ENCODE measurements around the gene TRAF3IP1.

TRAF3IP1 gene

DNA sequence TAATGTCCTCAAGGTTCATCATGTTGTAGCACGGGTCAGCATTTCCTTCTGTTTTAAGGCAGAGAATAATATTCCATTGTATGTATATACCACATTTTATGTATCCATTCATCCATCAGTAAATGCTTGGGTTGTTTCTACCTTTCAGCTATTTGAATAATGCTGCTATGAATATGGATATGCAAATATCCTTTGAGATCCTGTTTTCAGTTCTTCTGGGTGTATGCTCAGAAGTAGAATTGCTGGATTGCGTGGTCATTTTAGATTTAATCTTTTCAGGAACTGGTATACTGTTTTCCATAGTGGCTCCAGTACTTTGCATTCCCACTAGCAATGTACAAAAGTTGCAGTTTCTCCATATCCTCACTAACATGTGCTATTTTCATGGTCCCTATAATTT lies 93.0 kb downstream of the TRAF3IP1 start:
- TF ChIP-seq PATZ1 (CRISPR knock-in tag; IDR thresholded peaks at IDR 0.05; ENCODE audit: borderline replicate concordance), result no peak
- no peak for TF ChIP-seq ISL1 (CRISPR knock-in tag; IDR thresholded peaks at IDR 0.05)
- no peak for TF ChIP-seq ZNF70 (CRISPR knock-in tag; IDR thresholded peaks at IDR 0.05)
- TF ChIP-seq ZNF565 (CRISPR knock-in tag; conservative IDR thresholded peaks at IDR 0.05; ENCODE audit: low read depth), result no peak
- TF ChIP-seq SNAI2 (CRISPR knock-in tag; IDR thresholded peaks at IDR 0.05), result no peak
- no peak for TF ChIP-seq ZNF8 (CRISPR knock-in tag; IDR thresholded peaks at IDR 0.05)
- TF ChIP-seq ZFP3 (CRISPR knock-in tag; IDR thresholded peaks at IDR 0.05), result no peak
- no peak for TF ChIP-seq PPARA (CRISPR knock-in tag; IDR thresholded peaks at IDR 0.05; ENCODE audit: borderline replicate concordance)
- no peak for TF ChIP-seq ARNTL (CRISPR knock-in tag; IDR thresholded peaks at IDR 0.05; ENCODE audit: borderline replicate concordance, low read depth)
- TF ChIP-seq GLIS3 (CRISPR knock-in tag; IDR thresholded peaks at IDR 0.05), result no peak
- TF ChIP-seq, protein P1, sequence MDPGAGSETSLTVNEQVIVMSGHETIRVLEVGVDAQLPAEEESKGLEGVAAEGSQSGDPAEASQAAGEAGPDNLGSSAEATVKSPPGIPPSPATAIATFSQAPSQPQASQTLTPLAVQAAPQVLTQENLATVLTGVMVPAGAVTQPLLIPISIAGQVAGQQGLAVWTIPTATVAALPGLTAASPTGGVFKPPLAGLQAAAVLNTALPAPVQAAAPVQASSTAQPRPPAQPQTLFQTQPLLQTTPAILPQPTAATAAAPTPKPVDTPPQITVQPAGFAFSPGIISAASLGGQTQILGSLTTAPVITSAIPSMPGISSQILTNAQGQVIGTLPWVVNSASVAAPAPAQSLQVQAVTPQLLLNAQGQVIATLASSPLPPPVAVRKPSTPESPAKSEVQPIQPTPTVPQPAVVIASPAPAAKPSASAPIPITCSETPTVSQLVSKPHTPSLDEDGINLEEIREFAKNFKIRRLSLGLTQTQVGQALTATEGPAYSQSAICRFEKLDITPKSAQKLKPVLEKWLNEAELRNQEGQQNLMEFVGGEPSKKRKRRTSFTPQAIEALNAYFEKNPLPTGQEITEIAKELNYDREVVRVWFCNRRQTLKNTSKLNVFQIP (CRISPR knock-in tag; IDR thresholded peaks at IDR 0.05; ENCODE audit: borderline replicate concordance, low read depth), result no peak
- TF ChIP-seq BACH2 (CRISPR knock-in tag; IDR thresholded peaks at IDR 0.05; ENCODE audit: borderline replicate concordance), result no peak
- TF ChIP-seq TCF4 (CRISPR knock-in tag; IDR thresholded peaks at IDR 0.05; ENCODE audit: borderline replicate concordance), result no peak
- no peak for TF ChIP-seq TOX (CRISPR knock-in tag; IDR thresholded peaks at IDR 0.05; ENCODE audit: borderline replicate concordance)
- TF ChIP-seq, protein P2, sequence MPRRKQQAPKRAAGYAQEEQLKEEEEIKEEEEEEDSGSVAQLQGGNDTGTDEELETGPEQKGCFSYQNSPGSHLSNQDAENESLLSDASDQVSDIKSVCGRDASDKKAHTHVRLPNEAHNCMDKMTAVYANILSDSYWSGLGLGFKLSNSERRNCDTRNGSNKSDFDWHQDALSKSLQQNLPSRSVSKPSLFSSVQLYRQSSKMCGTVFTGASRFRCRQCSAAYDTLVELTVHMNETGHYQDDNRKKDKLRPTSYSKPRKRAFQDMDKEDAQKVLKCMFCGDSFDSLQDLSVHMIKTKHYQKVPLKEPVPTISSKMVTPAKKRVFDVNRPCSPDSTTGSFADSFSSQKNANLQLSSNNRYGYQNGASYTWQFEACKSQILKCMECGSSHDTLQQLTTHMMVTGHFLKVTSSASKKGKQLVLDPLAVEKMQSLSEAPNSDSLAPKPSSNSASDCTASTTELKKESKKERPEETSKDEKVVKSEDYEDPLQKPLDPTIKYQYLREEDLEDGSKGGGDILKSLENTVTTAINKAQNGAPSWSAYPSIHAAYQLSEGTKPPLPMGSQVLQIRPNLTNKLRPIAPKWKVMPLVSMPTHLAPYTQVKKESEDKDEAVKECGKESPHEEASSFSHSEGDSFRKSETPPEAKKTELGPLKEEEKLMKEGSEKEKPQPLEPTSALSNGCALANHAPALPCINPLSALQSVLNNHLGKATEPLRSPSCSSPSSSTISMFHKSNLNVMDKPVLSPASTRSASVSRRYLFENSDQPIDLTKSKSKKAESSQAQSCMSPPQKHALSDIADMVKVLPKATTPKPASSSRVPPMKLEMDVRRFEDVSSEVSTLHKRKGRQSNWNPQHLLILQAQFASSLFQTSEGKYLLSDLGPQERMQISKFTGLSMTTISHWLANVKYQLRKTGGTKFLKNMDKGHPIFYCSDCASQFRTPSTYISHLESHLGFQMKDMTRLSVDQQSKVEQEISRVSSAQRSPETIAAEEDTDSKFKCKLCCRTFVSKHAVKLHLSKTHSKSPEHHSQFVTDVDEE (CRISPR knock-in tag; IDR thresholded peaks at IDR 0.05), result no peak
- TF ChIP-seq ZC3H10 (CRISPR knock-in tag; IDR thresholded peaks at IDR 0.05), result no peak
- no peak for TF ChIP-seq OSR1 (CRISPR knock-in tag; IDR thresholded peaks at IDR 0.05)
- TF ChIP-seq, protein P3, sequence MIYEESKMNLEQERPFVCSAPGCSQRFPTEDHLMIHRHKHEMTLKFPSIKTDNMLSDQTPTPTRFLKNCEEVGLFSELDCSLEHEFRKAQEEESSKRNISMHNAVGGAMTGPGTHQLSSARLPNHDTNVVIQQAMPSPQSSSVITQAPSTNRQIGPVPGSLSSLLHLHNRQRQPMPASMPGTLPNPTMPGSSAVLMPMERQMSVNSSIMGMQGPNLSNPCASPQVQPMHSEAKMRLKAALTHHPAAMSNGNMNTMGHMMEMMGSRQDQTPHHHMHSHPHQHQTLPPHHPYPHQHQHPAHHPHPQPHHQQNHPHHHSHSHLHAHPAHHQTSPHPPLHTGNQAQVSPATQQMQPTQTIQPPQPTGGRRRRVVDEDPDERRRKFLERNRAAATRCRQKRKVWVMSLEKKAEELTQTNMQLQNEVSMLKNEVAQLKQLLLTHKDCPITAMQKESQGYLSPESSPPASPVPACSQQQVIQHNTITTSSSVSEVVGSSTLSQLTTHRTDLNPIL (CRISPR knock-in tag; IDR thresholded peaks at IDR 0.05; ENCODE audit: low read depth), result no peak
- ATAC-seq, result no peak

- no peak for ATAC-seq
- TF ChIP-seq RARB (CRISPR knock-in tag; IDR thresholded peaks at IDR 0.05), result no peak
- no peak for TF ChIP-seq CSDC2 (CRISPR knock-in tag; IDR thresholded peaks at IDR 0.05)
- TF ChIP-seq BACH2 (CRISPR knock-in tag; IDR thresholded peaks at IDR 0.05; ENCODE audit: borderline replicate concordance), result no peak
- TF ChIP-seq ZNF565 (CRISPR knock-in tag; conservative IDR thresholded peaks at IDR 0.05; ENCODE audit: low read depth), result no peak
These were observed 94.9 kb downstream of the TRAF3IP1 start for GRCh38 chr2:238415036-238415764.

DNA sequence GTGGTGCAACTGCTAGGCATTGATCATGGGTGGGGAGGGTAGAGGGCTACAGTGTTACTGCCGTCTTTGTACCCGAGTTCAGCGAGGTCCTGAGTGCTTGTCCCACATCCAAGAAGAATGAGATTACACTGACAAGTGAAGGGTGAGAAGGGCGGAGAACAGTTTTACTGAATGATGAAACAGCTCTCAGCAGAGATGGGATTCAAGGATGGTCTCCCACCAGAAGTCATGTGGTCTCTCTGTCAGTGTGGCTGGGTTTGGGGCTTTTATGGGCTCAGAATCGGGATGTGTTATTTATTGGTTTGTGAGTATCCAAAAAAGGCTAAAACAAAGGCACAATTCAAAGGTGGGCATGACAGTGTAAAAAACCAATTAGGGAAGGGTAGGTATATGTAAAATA lies 95.6 kb downstream of the TRAF3IP1 start:
- no peak for ATAC-seq
- TF ChIP-seq ZNF8 (CRISPR knock-in tag; IDR thresholded peaks at IDR 0.05) (no peak), TOX (CRISPR knock-in tag; IDR thresholded peaks at IDR 0.05; ENCODE audit: borderline replicate concordance) (no peak), SNAI2 (CRISPR knock-in tag; IDR thresholded peaks at IDR 0.05) (no peak), ISL1 (CRISPR knock-in tag; IDR thresholded peaks at IDR 0.05) (no peak), GLIS3 (CRISPR knock-in tag; IDR thresholded peaks at IDR 0.05) (no peak), RARB (CRISPR knock-in tag; IDR thresholded peaks at IDR 0.05) (no peak), ARNTL (CRISPR knock-in tag; IDR thresholded peaks at IDR 0.05; ENCODE audit: borderline replicate concordance, low read depth) (no peak), ZFP3 (CRISPR knock-in tag; IDR thresholded peaks at IDR 0.05) (no peak), ZNF70 (CRISPR knock-in tag; IDR thresholded peaks at IDR 0.05) (no peak), ZNF565 (CRISPR knock-in tag; conservative IDR thresholded peaks at IDR 0.05; ENCODE audit: low read depth) (no peak), ZFP30 (CRISPR knock-in tag; IDR thresholded peaks at IDR 0.05) (no peak), CSDC2 (CRISPR knock-in tag; IDR thresholded peaks at IDR 0.05) (no peak)
- TF ChIP-seq, protein P4, sequence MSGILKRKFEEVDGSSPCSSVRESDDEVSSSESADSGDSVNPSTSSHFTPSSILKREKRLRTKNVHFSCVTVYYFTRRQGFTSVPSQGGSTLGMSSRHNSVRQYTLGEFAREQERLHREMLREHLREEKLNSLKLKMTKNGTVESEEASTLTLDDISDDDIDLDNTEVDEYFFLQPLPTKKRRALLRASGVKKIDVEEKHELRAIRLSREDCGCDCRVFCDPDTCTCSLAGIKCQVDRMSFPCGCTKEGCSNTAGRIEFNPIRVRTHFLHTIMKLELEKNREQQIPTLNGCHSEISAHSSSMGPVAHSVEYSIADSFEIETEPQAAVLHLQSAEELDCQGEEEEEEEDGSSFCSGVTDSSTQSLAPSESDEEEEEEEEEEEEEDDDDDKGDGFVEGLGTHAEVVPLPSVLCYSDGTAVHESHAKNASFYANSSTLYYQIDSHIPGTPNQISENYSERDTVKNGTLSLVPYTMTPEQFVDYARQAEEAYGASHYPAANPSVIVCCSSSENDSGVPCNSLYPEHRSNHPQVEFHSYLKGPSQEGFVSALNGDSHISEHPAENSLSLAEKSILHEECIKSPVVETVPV (CRISPR knock-in tag; IDR thresholded peaks at IDR 0.05), result no peak
- TF ChIP-seq, protein P1 (CRISPR knock-in tag; IDR thresholded peaks at IDR 0.05; ENCODE audit: borderline replicate concordance, low read depth), result no peak
- TF ChIP-seq, protein P2 (CRISPR knock-in tag; IDR thresholded peaks at IDR 0.05), result no peak
